ENCODE data around the gene KIF4B.

DNA sequence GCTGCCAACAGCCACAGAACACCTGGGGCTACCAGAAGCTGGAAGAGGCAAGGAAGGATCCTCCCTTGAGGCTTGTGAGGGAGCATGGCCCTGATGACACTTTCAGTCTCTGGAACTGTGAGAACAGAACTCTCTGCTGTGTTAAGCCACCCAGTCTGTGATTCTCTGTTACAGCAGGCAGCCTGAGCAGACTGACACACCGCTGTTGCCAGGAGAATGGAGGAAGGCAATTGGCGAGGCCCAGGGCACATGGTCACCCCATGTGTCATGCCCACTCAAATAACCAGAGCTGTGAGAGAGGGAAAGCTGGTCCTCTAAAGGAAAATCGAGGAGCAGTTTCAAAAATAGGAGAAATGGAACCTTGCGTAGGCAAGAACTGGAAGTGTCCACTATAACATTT, 12.0 kb upstream of the KIF4B start:
- TF ChIP-seq CTCF (optimal IDR thresholded peaks at IDR 0.05 in 1 of 3, IDR thresholded peaks at IDR 0.05 in 1 of 3, conservative IDR thresholded peaks at IDR 0.05 in 1 of 3; ENCODE audit: extremely low read depth in 1 of 3, insufficient read depth in 2 of 3, low read length in 3 of 3): no peak
- no peak for TF ChIP-seq EZH2 (IDR thresholded peaks at IDR 0.05; ENCODE audit: low read length)

Data from keratinocyte (primary cell).